A549 treated with AZD9567 at 1 μM for 4 hours (cell line): ENCODE measurements around the gene DCAF7. TPM values are rescaled to one million over a fixed set of nuclear protein-coding genes. Genes with fewer than 3 reads are reported as not detected.

Experiments
- total RNA-seq: library from RNA; stranded (reverse); fragments of 200-300 nt; extraction: Qiagen RNA extraction; gene quantifications from 5 replicates; pipeline ENCODE4 v1.2.3, GENCODE V29; 2022; ENCODE audit not compliant: insufficient read depth

The DCAF7 gene, protein sequence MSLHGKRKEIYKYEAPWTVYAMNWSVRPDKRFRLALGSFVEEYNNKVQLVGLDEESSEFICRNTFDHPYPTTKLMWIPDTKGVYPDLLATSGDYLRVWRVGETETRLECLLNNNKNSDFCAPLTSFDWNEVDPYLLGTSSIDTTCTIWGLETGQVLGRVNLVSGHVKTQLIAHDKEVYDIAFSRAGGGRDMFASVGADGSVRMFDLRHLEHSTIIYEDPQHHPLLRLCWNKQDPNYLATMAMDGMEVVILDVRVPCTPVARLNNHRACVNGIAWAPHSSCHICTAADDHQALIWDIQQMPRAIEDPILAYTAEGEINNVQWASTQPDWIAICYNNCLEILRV
- 51.0 to 66.7 TPM (median 60.5 TPM) in 5 replicates for total RNA-seq

DNA sequence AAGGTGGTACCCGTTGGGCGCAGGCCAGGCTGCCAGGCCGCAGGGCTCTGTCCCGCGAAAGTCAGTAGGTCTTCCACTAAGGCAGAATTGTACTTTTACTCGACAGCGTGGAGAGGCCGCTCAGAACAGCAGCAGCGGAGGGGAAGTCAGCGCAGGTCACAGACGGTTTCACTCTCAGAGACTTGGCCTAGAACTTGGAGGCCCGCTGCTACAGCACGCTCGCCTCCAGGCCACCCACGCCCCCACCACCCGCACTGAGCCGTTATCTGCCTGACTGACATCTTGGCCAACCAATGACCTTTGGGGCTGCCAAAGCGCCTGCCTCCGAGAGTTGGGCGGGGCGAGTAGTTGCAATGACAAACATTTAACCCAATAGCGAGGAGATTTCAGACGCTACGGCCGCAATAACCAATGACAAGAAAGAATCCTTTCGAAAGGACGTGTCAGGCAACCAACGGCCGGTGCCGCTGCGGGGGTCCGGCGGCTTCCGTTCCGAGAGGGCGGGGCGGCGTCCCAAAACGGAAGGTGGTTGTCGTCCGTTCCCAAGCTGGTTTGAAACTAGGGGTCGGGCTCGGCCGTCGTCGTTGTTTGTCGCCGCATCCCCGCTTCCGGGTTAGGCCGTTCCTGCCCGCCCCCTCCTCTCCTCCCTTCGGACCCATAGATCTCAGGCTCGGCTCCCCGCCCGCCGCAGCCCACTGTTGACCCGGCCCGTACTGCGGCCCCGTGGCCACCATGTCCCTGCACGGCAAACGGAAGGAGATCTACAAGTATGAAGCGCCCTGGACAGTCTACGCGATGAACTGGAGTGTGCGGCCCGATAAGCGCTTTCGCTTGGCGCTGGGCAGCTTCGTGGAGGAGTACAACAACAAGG, at the start of gene DCAF7:
DCAF7 (plus strand) TSS at position 532 of the 871 bp plus-strand sequence; CDS start at position 733, 201 bp downstream.

GRCh38 chr17:63523253-63523855, 26.9 kb upstream of the DCAF7 start, which contains the start of gene KCNH6:
Gene KCNH6, plus strand, starts transcription at chr17:63523358. Its CDS starts 56 bp downstream, at chr17:63523414.

DNA sequence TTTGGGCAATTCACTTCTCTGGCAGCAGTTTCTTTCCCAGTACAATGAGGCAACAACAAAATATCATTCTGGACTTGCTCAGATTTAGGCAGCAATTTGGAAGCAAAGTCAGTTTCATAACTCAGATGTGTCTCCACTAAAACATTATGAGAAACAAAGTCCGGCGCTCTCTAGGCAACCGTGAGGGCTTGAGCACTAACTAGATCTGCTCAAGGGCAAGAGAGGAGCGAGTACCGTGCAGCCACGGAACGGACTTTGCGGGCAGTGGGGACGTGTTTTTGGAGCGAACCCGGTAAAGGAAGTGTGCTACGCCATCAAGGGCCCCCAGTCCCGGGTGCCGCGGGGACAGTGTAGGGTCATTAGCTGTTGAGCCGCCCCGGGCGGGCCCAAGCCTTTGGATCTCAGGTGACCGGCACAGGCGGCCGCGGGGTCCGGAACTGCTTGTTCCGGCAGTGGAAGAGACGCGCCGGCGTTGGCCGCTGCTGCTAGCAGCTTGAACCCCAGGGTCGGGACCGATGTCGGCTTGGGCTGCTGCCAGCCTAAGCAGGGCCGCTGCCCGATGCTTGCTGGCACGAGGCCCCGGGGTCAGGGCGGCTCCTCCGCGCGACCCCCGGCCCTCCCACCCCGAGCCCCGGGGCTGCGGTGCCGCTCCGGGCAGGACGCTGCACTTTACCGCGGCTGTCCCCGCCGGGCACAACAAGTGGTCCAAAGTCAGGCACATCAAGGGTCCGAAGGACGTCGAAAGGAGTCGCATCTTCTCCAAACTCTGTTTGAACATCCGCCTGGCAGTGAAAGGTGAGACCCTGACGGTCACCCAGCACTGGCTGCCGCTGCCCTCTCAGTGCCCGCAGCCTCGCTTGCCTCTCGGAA, 50.5 kb downstream of the DCAF7 start, which contains the start of gene TACO1:
TACO1 (plus strand) TSS at position 327 of the 870 bp plus-strand sequence; CDS start at position 516, 189 bp downstream.

DNA sequence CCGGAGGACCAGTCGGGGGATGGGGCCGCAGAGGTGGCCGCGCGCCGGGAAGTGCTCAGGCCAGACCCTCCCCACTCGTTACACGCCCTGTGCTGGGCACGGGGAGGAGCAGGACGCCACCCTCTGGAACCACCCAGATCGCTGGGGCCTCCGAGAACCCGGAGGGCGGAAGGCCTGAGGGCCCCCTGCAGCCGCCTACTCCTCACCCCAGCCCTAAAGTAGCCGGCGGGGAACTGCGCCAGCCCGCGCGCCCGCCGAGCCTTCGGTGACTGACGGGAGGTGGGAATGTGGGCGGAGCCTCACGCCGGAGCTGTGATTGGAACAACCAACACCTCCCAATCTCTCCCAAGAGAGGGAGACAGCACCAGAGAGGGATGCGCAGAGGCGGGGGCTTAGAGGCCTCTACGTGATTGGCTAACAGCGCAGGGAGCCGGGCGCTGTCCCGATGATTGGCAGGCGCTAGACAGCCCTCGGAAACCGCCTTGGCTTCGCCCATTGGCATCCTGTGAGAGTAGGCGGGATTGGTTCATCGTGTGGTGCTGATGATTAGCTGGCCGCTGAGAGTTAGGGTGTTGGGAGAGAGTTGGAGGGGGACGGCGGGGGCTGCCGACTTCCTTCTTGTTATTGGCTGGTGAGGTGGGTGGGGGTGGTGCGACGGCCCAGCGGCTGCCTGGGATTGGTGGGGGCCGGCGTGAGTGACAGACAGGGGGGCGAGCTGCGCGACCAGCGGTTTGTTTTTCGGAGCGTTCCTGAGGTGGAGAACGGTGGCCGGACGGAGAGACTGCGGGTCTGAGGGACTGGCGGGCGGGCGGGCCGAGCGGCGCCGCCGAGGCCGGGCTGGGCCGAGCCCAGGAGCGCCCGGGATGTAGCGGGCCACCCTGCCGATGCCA, 71.7 kb downstream of the DCAF7 start, which contains the start of gene MAP3K3:
MAP3K3 (plus strand) TSS at position 734 of the 890 bp plus-strand sequence. CDS start 343 bp downstream, outside the sequence.

Other genes starting within 250 kb of the DCAF7 start
- gene CYB561, start 104.2 kb upstream of the DCAF7 start, total RNA-seq, result 22.8 to 29.6 TPM (median 28.4 TPM) in 5 replicates
- gene ACE, start 73.4 kb upstream of the DCAF7 start, total RNA-seq, result 0.89 to 2.8 TPM (median 1.9 TPM) in 5 replicates
- 0.02 TPM in 1 of 5 replicates, not detected in the others for gene KCNH6, start 27.1 kb upstream of the DCAF7 start, total RNA-seq
- 37.1 to 51.0 TPM (median 50.0 TPM) in 5 replicates for gene TACO1, start 50.4 kb downstream of the DCAF7 start, total RNA-seq
- gene MAP3K3, start 71.9 kb downstream of the DCAF7 start, total RNA-seq, result 16.6 to 20.8 TPM (median 19.7 TPM) in 5 replicates
- gene LIMD2, start 149.6 kb downstream of the DCAF7 start, total RNA-seq, result 6.7 to 13.6 TPM (median 11.1 TPM) in 5 replicates
- gene STRADA, start 191.3 kb downstream of the DCAF7 start, total RNA-seq, result 24.9 to 29.3 TPM (median 26.4 TPM) in 5 replicates
- gene CCDC47, start 223.1 kb downstream of the DCAF7 start, total RNA-seq, result 93.5 to 137 TPM (median 99.5 TPM) in 5 replicates
- 96.9 to 111 TPM (median 100 TPM) in 5 replicates for gene DDX42, start 223.7 kb downstream of the DCAF7 start, total RNA-seq